SK-N-MC (cell line): Measurements from ENCODE around the gene BEND4.

Source experiments
- EZH2 ChIP-seq: fragments of 200-600 bp; sonication (generic); IDR thresholded peaks from one replicate; pipeline ENCODE4 v1.6.1; 2017; ENCODE audit warnings: antibody characterized with exemption
- POLR2AphosphoS5 ChIP-seq: IDR thresholded peaks from 2 replicates; pipeline ENCODE4 v1.6.1; 2012; ENCODE audit warnings: mild to moderate bottlenecking, low read depth, low read length, borderline replicate concordance

DNA sequence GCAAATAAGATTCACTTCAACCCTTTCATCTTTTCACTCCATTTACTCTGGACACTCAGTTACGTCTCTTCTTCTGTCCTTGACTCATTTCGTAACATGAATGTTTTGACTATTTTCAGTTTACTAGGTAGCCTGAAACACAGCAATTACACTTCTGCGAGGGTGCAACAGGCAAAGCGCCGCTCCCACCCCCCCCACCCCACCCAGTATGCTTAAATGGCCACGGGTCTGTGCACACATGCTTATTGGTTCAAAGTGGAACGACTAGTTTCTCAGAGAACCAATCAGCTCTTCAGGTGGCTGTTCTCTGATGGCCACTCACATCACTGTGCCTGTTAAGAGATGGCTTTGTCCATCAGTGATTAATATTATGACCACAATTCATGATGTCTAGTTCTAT is 3.5 kb downstream of the BEND4 start:
- TF ChIP-seq POLR2AphosphoS5 (no peak), EZH2 (no peak)
